ENCODE results near the gene DSC3.

The DSC3 gene

GRCh38 chr18:31061945-31062344 lies 19.4 kb upstream of the DSC3 start:
- Histone ChIP-seq H2AFZ (no peak overlapping the region), H3K4me3 (ENCODE audit: low read depth, low read length) (no peak overlapping the region), H3K79me2 (no peaks in the 10 kb centered on the region), H3K36me3 (ENCODE audit: control insufficient read depth, insufficient read depth, low read length) (no peaks in the 10 kb centered on the region), H3K27ac (no peak overlapping the region), H3K4me1 (peaks cover 9% of the 10 kb centered on the region), H3K4me2 (ENCODE audit: low read length) (no peak overlapping the region), H3K9me3 (ENCODE audit: control insufficient read depth, low read length) (no peaks in the 10 kb centered on the region), H3K9ac (no peak overlapping the region), H3K27me3 (ENCODE audit: control insufficient read depth, insufficient read depth, low read length) (no peaks in the 10 kb centered on the region)
- no peak for TF ChIP-seq CTCF (IDR thresholded peaks at IDR 0.05)

GRCh38 chr18:31058897-31059296 lies 16.4 kb upstream of the DSC3 start:
- H3K27ac ChIP-seq, result no peak overlapping the region
- no peaks in the 10 kb centered on the region for H3K27me3 ChIP-seq (ENCODE audit: control insufficient read depth, insufficient read depth, low read length)
- H3K4me2 ChIP-seq (ENCODE audit: low read length), result no peak overlapping the region
- H3K4me1 ChIP-seq, result no peaks in the 10 kb centered on the region
- no peaks in the 10 kb centered on the region for H3K36me3 ChIP-seq (ENCODE audit: control insufficient read depth, insufficient read depth, low read length)
- no peak for TF ChIP-seq CTCF (IDR thresholded peaks at IDR 0.05)
- no peaks in the 10 kb centered on the region for H3K9me3 ChIP-seq (ENCODE audit: control insufficient read depth, low read length)
- H3K79me2 ChIP-seq, result no peaks in the 10 kb centered on the region
- H2AFZ ChIP-seq, result no peak overlapping the region
- no peak overlapping the region for H3K4me3 ChIP-seq (ENCODE audit: low read depth, low read length)
- H3K9ac ChIP-seq, result no peak overlapping the region

GRCh38 chr18:31057917-31058316 lies 15.4 kb upstream of the DSC3 start:
- H3K4me1 ChIP-seq, result no peaks in the 10 kb centered on the region
- no peaks in the 10 kb centered on the region for H3K79me2 ChIP-seq
- no peak for TF ChIP-seq CTCF (IDR thresholded peaks at IDR 0.05)
- no peak overlapping the region for H3K9ac ChIP-seq
- H2AFZ ChIP-seq, result no peak overlapping the region
- H3K36me3 ChIP-seq (ENCODE audit: control insufficient read depth, insufficient read depth, low read length), result no peaks in the 10 kb centered on the region
- H3K27ac ChIP-seq, result no peak overlapping the region
- H3K9me3 ChIP-seq (ENCODE audit: control insufficient read depth, low read length), result no peaks in the 10 kb centered on the region
- H3K27me3 ChIP-seq (ENCODE audit: control insufficient read depth, insufficient read depth, low read length), result no peaks in the 10 kb centered on the region
- H3K4me3 ChIP-seq (ENCODE audit: low read depth, low read length), result no peak overlapping the region
- H3K4me2 ChIP-seq (ENCODE audit: low read length), result no peak overlapping the region

GRCh38 chr18:31057051-31057450 lies 14.5 kb upstream of the DSC3 start:
- no peak overlapping the region for H3K27ac ChIP-seq
- no peak overlapping the region for H3K4me3 ChIP-seq (ENCODE audit: low read depth, low read length)
- no peak overlapping the region for H3K9ac ChIP-seq
- TF ChIP-seq CTCF (IDR thresholded peaks at IDR 0.05), result no peak
- no peaks in the 10 kb centered on the region for H3K36me3 ChIP-seq (ENCODE audit: control insufficient read depth, insufficient read depth, low read length)
- H3K27me3 ChIP-seq (ENCODE audit: control insufficient read depth, insufficient read depth, low read length), result no peaks in the 10 kb centered on the region
- H3K79me2 ChIP-seq, result no peaks in the 10 kb centered on the region
- no peak overlapping the region for H3K4me2 ChIP-seq (ENCODE audit: low read length)
- H3K9me3 ChIP-seq (ENCODE audit: control insufficient read depth, low read length), result no peaks in the 10 kb centered on the region
- no peak overlapping the region for H2AFZ ChIP-seq
- H3K4me1 ChIP-seq, result no peaks in the 10 kb centered on the region

GRCh38 chr18:31056296-31056695 lies 13.8 kb upstream of the DSC3 start:
- no peak overlapping the region for H3K4me2 ChIP-seq (ENCODE audit: low read length)
- H3K27me3 ChIP-seq (ENCODE audit: control insufficient read depth, insufficient read depth, low read length), result no peaks in the 10 kb centered on the region
- no peak for TF ChIP-seq CTCF (IDR thresholded peaks at IDR 0.05)
- no peak overlapping the region for H3K9ac ChIP-seq
- H3K4me1 ChIP-seq, result no peaks in the 10 kb centered on the region
- H3K36me3 ChIP-seq (ENCODE audit: control insufficient read depth, insufficient read depth, low read length), result no peaks in the 10 kb centered on the region
- no peaks in the 10 kb centered on the region for H3K9me3 ChIP-seq (ENCODE audit: control insufficient read depth, low read length)
- H3K79me2 ChIP-seq, result no peaks in the 10 kb centered on the region
- no peak overlapping the region for H2AFZ ChIP-seq
- no peak overlapping the region for H3K4me3 ChIP-seq (ENCODE audit: low read depth, low read length)
- H3K27ac ChIP-seq, result no peak overlapping the region

Data from parathyroid adenoma (tissue), 2 donors.